HG03103 (cell line): Measurements from ENCODE around the gene PCDHGB5.
"Not testable (repeated sequence)": the region's sequence is repeated elsewhere in the genome, so short reads cannot be mapped to it uniquely, and the experiment has no call there.

Experiments
- ATAC-seq: cut with Tn5 transposase; IDR thresholded peaks from one replicate; pipeline ENCODE4 v1.9.1; 2021; ENCODE audit warnings: low read depth; ENCODE audit not compliant: unreplicated experiment

The PCDHGB5 gene

DNA sequence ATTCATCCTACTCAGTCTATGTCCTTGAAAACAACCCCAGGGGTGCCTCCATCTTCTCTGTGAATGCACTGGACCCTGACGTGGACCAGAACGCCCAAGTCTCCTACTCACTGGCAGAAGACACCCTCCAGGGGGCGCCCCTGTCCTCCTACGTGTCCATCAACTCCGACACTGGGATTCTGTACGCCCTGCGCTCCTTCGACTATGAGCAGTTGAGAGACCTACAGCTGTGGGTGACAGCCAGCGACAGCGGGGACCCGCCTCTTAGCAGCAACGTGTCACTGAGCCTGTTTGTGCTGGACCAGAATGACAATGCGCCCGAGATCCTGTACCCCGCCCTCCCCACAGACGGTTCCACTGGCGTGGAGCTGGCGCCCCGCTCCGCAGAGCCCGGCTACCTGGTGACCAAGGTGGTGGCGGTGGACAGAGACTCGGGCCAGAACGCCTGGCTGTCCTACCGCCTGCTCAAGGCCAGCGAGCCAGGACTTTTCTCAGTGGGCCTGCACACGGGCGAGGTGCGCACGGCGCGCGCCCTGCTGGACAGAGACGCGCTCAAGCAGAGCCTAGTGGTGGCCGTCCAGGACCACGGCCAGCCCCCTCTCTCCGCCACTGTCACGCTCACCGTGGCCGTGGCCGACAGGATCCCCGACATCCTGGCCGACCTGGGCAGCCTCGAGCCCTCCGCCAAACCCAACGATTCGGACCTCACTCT lies 22.1 kb upstream of the PCDHGB5 start:
- not testable (repeated sequence) for ATAC-seq

DNA sequence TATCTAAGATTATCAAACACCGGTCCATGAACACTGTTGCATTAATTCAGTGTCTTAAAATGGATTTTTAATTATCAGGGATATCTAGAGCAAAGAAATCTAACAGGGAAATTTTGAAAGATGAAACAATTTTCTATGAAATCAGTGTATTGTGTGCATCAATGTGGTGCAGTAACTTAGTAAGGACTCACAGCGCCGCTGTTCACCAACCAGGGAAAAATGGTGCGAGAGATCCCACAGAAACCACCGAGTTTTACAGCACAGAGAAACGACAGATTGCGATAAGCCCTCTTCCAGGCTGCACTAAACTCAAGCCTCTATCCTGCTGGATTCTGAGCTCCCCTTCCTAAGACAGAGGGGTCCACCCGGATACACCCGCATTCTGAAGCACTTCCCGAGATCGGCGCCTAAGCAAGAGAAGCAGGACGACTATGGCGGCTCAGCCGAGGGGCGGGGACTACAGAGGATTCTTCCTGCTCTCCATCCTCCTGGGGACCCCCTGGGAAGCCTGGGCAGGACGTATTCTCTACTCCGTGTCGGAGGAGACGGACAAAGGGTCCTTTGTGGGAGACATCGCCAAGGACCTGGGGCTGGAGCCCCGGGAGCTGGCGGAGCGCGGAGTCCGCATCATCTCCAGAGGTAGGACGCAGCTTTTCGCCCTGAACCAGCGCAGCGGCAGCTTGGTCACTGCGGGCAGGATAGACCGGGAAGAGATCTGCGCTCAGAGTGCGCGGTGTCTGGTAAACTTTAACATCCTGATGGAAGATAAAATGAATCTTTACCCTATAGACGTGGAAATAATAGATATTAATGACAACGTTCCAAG lies 15.1 kb upstream of the PCDHGB5 start, which contains the start of gene PCDHGA7:
PCDHGA7 (plus strand) TSS at position 274 of the 826 bp plus-strand sequence; CDS start at position 432, 158 bp downstream.
- ATAC-seq = no peak

DNA sequence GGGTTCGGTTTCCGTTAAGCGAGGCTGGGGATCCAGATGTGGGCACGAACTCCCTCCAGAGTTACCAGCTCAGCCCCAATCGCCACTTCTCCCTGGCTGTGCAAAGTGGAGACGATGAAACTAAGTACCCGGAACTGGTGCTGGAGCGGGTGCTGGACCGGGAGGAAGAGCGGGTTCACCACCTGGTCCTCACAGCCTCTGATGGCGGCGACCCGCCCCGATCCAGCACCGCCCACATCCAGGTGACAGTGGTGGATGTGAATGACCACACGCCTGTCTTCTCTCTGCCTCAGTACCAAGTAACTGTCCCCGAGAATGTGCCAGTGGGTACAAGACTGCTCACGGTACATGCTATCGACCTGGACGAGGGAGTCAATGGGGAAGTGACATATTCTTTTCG lies 14.4 kb upstream of the PCDHGB5 start:
- ATAC-seq = no peak

DNA sequence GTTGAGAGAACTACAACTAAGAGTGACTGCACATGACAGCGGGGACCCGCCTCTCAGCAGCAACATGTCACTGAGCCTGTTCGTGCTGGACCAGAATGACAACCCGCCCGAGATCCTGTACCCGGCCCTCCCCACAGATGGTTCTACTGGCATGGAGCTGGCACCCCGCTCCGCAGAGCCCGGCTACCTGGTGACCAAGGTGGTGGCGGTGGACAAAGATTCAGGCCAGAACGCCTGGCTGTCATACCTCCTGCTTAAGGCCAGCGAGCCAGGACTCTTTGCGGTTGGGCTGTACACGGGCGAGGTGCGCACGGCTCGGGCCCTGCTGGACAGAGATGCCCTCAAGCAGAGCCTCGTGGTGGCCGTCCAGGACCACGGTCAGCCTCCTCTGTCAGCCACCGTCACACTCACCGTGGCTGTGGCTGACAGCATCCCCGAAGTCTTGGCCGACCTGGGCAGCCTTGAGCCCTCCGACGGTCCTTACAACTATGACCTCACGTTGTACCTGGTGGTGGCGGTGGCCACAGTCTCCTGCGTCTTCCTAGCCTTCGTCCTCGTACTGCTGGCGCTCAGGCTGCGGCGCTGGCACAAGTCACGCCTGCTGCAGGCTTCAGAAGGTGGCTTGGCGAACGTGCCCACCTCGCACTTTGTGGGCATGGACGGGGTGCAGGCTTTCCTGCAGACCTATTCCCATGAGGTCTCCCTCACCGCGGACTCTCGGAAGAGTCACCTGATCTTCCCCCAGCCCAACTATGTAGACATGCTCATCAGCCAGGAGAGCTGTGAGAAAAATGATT lies 13.1 kb upstream of the PCDHGB5 start:
- no peak for ATAC-seq

DNA sequence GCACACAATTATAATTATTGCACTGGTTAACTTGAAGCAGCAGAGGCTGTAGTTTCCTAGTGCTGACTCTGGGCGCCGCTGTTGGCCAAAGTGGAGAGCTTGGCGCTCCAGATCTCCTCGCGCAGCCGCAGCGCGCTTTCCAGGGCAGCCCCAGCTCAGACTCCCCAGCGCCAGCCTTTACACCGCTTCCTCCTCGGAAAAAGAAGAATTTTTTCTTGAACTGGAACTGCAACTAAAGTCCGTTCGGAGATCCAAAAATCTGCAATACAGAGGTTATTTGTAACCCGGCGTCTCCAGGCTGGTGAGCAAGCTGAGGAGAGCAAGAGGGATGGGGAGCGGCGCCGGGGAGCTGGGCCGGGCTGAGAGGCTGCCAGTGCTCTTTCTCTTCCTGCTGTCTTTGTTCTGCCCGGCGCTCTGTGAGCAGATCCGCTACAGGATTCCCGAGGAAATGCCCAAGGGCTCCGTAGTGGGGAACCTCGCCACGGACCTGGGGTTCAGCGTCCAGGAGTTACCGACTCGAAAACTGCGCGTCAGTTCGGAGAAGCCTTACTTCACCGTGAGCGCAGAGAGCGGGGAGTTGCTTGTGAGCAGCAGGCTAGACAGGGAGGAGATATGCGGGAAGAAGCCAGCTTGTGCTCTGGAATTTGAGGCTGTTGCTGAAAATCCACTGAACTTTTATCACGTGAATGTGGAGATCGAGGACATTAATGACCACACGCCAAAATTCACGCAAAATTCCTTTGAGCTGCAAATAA lies 10.0 kb upstream of the PCDHGB5 start, which contains the start of gene PCDHGB4:
PCDHGB4 (plus strand) TSS at position 142 of the 755 bp plus-strand sequence; CDS start at position 329, 187 bp downstream.
- ATAC-seq = peak; percentile 51

DNA sequence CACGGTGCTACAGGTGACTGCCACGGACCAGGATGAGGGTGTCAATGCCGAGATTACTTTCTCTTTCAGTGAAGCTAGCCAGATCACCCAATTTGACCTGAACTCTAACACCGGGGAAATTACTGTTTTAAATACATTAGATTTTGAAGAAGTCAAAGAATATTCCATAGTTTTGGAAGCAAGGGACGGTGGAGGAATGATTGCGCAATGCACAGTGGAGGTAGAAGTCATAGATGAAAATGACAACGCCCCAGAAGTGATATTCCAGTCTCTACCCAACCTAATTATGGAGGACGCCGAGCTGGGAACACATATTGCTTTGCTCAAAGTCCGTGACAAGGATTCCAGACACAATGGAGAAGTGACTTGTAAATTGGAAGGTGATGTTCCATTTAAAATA lies 9.1 kb upstream of the PCDHGB5 start:
- ATAC-seq = no peak

DNA sequence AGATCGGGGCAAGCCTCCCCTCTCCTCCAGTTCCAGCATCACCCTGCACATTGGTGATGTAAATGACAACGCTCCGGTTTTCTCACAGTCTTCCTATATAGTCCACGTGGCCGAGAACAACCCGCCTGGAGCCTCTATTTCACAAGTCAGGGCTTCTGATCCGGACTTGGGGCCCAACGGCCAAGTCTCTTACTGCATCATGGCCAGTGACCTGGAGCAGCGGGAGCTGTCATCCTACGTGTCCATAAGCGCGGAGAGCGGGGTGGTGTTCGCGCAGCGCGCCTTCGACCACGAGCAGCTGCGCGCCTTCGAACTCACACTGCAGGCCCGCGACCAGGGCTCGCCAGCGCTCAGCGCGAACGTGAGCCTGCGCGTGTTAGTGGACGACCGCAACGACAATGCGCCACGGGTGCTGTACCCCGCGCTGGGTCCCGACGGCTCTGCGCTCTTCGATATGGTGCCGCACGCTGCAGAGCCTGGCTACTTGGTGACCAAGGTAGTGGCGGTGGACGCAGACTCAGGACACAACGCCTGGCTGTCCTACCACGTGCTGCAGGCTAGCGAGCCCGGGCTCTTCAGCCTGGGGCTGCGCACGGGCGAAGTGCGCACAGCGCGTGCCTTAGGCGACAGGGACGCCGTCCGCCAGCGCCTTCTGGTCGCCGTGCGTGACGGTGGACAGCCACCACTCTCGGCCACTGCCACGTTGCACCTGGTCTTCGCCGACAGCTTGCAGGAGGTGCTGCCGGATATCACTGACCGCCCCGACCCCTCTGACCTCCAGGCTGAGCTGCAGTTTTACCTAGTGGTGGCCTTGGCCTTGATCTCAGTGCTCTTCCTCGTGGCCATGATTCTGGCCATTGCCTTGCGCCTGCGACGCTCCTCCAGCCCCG lies 8.3 kb upstream of the PCDHGB5 start:
- no peak for ATAC-seq

DNA sequence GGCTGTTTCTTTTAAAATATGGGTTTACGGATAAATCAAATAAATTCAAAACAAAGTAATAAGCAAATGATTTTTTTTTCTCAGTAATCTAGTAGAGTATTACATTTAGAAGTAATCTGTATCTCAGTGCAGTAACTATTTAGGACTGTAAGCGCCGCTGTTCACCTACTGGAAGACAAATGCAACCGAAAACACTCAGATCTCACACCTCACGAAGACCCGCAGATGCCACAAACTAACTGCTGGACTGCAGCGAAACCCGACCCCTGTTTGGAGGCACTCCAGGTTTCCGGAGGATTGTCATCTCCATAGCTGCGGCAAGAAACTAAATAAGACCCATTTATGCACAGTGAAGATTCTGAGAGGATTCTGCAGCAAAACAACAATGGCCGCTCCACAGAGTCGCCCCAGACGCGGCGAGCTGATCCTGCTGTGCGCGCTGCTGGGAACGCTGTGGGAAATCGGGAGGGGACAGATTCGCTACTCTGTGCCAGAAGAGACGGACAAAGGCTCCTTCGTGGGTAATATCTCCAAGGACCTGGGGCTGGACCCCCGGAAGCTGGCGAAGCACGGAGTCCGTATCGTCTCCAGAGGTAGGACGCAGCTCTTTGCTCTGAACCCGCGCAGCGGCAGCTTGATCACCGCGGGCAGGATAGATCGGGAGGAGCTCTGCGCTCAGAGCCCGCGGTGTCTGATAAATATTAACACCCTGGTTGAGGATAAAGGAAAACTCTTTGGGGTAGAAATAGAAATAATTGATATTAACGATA lies 5.1 kb upstream of the PCDHGB5 start, which contains the start of gene PCDHGA8:
PCDHGA8 (plus strand) TSS at position 205 of the 770 bp plus-strand sequence; CDS start at position 386, 181 bp downstream.
- no peak for ATAC-seq

DNA sequence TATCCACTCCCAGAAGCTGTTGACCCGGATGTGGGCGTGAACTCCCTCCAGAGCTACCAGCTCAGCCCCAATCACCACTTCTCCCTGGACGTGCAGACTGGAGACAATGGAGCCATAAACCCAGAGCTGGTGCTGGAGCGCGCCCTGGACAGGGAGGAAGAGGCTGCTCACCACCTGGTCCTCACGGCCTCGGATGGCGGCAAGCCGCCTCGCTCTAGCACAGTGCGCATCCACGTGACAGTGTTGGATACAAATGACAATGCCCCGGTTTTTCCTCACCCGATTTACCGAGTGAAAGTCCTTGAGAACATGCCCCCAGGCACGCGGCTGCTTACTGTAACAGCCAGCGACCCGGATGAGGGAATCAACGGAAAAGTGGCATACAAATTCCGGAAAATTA lies 4.5 kb upstream of the PCDHGB5 start:
- no peak for ATAC-seq

DNA sequence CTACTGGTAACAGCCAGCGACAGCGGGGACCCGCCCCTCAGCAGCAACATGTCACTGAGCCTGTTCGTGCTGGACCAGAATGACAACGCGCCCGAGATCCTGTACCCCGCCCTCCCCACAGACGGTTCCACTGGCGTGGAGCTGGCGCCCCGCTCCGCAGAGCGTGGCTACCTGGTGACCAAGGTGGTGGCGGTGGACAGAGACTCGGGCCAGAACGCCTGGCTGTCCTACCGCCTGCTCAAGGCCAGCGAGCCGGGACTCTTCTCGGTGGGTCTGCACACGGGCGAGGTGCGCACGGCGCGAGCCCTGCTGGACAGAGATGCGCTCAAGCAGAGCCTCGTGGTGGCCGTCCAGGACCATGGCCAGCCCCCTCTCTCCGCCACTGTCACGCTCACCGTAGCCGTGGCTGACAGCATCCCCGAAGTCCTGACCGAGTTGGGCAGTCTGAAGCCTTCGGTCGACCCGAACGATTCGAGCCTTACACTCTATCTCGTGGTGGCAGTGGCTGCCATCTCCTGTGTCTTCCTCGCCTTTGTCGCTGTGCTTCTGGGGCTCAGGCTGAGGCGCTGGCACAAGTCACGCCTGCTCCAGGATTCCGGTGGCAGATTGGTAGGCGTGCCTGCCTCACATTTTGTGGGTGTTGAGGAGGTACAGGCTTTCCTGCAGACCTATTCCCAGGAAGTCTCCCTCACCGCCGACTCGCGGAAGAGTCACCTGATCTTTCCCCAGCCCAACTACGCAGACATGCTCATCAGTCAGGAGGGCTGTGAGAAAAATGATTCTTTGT lies 3.2 kb upstream of the PCDHGB5 start:
- not testable (repeated sequence) for ATAC-seq

DNA sequence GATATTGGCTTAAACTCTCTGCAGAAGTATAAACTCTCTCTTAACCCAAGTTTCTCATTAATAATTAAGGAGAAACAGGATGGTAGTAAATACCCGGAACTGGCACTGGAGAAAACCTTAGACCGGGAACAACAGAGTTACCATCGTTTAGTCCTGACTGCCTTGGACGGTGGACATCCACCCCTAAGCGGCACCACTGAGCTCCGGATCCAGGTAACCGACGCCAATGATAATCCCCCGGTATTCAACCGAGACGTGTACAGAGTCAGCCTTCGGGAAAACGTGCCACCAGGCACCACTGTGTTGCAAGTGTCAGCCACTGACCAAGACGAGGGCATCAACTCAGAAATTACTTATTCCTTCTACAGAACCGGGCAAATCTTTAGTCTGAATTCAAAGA lies 861 bp downstream of the PCDHGB5 start:
- no peak for ATAC-seq

DNA sequence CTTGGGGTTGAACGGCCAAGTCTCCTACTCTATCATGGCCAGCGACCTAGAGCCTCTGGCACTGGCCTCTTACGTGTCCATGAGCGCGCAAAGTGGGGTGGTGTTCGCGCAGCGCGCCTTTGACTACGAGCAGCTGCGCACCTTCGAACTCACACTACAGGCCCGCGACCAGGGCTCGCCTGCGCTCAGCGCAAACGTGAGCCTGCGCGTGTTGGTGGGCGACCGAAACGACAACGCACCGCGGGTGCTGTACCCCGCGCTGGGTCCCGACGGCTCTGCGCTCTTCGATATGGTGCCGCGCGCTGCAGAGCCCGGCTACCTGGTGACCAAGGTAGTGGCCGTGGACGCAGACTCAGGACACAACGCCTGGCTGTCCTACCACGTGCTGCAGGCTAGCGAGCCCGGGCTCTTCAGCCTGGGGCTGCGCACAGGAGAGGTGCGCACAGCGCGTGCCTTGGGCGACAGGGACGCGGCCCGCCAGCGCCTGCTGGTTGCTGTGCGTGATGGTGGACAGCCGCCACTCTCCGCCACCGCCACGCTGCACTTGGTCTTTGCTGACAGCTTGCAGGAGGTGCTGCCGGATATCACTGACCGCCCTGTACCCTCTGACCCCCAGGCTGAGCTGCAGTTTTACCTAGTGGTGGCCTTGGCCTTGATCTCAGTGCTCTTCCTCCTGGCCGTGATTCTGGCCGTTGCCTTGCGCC lies 2.0 kb downstream of the PCDHGB5 start:
- ATAC-seq = no peak

DNA sequence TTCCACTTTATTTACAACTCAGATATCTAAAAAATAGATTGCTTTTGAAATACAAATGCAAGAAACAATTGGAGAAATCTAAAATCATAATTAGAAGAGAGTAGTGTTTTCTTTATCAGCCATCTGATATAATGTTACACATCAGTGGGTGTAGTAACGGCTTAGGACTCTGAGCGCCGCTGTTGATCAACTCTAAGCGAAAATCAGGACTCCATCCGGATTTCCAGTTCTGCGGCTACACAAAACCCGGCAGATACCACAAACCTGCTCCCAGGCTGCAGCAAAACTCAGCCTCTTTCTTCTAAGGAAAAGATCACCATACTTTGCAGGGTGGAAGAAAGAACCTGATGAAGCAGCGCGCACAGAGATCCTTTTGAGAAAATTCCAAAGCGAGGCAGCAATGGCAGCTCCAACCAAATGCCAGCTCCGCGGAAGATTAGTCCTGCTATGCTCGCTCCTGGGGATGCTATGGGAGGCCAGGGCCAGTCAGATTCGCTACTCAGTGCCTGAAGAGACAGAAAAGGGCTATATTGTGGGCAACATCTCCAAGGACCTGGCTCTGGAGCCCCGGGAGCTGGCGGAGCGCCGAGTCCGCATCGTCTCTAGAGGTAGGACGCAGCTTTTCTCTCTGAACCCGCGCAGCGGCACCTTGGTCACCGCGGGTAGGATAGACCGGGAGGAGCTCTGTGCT lies 5.0 kb downstream of the PCDHGB5 start, which contains the start of gene PCDHGA9:
PCDHGA9 (plus strand) TSS at position 226 of the 691 bp plus-strand sequence; CDS start at position 401, 175 bp downstream.
- no peak for ATAC-seq

DNA sequence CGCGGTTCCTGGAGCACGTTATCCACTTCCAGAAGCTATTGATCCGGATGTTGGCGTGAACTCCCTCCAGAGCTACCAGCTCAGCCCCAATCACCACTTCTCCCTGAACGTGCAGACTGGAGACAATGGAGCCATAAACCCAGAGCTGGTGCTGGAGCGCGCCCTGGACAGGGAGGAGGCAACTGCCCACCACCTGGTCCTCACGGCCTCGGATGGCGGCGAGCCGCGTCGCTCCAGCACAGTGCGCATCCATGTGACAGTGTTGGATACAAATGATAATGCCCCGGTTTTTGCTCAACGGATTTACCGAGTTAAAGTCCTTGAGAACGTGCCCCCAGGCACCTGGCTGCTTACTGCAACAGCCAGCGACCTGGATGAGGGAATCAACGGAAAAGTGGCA lies 5.6 kb downstream of the PCDHGB5 start:
- no peak for ATAC-seq

DNA sequence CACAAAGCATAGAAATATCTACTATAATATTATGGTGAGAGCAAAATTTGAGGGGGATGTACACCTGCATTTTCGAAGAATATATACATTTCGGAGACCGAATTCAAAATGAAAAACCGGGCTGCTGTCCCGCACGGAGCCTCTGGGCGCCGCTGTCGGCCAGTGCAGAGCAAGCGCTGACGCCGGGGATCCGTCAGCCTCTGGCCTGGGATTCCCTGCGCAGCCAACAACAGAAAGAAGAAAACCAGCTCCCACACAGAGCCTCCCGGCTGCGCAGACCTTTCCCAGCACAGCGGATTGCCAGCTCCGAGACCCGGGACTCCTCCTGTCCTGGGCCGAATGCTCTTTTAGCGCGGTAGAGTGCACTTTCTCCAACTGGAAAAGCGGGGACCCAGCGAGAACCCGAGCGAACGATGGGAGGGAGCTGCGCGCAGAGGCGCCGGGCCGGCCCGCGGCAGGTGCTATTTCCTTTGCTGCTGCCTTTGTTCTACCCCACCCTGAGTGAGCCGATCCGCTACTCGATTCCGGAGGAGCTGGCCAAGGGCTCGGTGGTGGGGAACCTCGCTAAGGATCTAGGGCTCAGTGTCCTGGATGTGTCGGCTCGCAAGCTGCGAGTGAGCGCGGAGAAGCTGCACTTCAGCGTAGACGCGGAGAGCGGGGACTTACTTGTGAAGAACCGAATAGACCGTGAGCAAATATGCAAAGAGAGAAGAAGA lies 10.2 kb downstream of the PCDHGB5 start, which contains the start of gene PCDHGB6:
PCDHGB6 (plus strand) TSS at position 232 of the 716 bp plus-strand sequence; CDS start at position 414, 182 bp downstream.
- not testable (repeated sequence) for ATAC-seq
